Stomach (tissue), 9 donors: Measurements from ENCODE around the gene MED10. TPM values are rescaled to one million over a fixed set of nuclear protein-coding genes. Genes with fewer than 3 reads are reported as not detected.

ENCODE experiments used
- DNase-seq, 2 donors: peaks; one replicate each; pipeline versions ENCODE4 v3.0.0 to v3.0.0-alpha.2; 2013 to 2019
- H3K27ac ChIP-seq, 5 donors: fragments of 200-600 bp in 4 of 5; sonication (generic) in 4 of 5; one replicate each; pipeline ENCODE4 v1.5.1; 2013 to 2019; ENCODE audit warnings: mild to moderate bottlenecking in 1 of 5, moderate library complexity in 1 of 5
- H3K27me3 ChIP-seq, 3 donors: fragments of 200-600 bp; sonication (generic); one replicate each; pipeline ENCODE4 v1.5.1; 2017 to 2019; ENCODE audit warnings: mixed run types in 1 of 3
- H3K36me3 ChIP-seq, 4 donors: fragments of 200-600 bp; sonication (generic); 1 replicate in 3 of 4; 2 replicates in 1 of 4; pipeline ENCODE4 v1.5.1; 2016 to 2019
- H3K4me1 ChIP-seq, 4 donors: fragments of 200-600 bp; sonication (generic); one replicate each; pipeline ENCODE4 v1.5.1; 2016 to 2019
- H3K4me3 ChIP-seq, 4 donors: fragments of 200-600 bp; sonication (generic) in 3 of 4; one replicate each; pipeline ENCODE4 v1.5.1; 2016 to 2019; ENCODE audit warnings: mild to moderate bottlenecking in 1 of 4
- H3K9me3 ChIP-seq, 4 donors: fragments of 200-600 bp; sonication (generic); one replicate each; pipeline ENCODE4 v1.5.1; 2016 to 2019
- CTCF ChIP-seq, 7 experiments: fragments of 450-650 bp in 4 of 7; fragments of 200-600 bp in 3 of 7; sonication (generic) in 3 of 7; IDR thresholded peaks; one replicate each; pipeline ENCODE4 v1.5.1; 2016 to 2019; ENCODE audit warnings: antibody characterized with exemption in 7 of 7, control low read depth in 2 of 7, mild to moderate bottlenecking in 1 of 7
- EP300 ChIP-seq: sonication (generic); formaldehyde crosslinking; IDR thresholded peaks from one replicate; pipeline ENCODE4 v1.6.1; 2017; ENCODE audit warnings: antibody characterized with exemption
- POLR2A ChIP-seq, 4 donors: fragments of 450-650 bp; IDR thresholded peaks; one replicate each; pipeline ENCODE4 v1.6.1; 2016; ENCODE audit warnings: antibody characterized with exemption in 4 of 4, control low read depth in 2 of 4, mild to moderate bottlenecking in 1 of 4, moderate library complexity in 1 of 4
- POLR2AphosphoS5 ChIP-seq, 3 donors: sonication (generic); formaldehyde crosslinking; IDR thresholded peaks; one replicate each; pipeline ENCODE4 v1.6.1; 2016; ENCODE audit warnings: antibody characterized with exemption in 3 of 3
- WGBS, 5 donors: extraction: QIAGEN DNeasy Blood & Tissue Kit in 3 of 5; methylation state at CpG; one replicate each; pipeline versions ENCODE4 v1.1.5 to v1.1.7; 2013 to 2018; 5-methylcytosine and 5-hydroxymethylcytosine counted together
- intact Hi-C: fragments of 100-400 bp; cut with DNase I; formaldehyde crosslinking; loops from one replicate; pipeline ENCODE4 v1.15.1; 2023; ENCODE audit warnings: low total_unique reads
- polyA plus RNA-seq, 3 donors: library from polyadenylated mRNA; stranded (reverse); fragments of 200-250 nt; gene quantifications; one replicate each; pipeline ENCODE4 v1.2.3, GENCODE V29; 2013
- total RNA-seq, 5 donors: library from RNA; depleted of rRNA; stranded (reverse); fragments of >200 nt; gene quantifications; one replicate each; pipeline versions ENCODE4 v1.1.0 to v1.2.3, GENCODE V29; 2014 to 2016
- donor health status: healthy with polysubstance abuse.
- donor health status: Bipolar disorder and iron deficiency.
- donor health status: healthy.

MED10 gene
- total and polyA plus RNA-seq, 8 donors, result 17.5 to 104 (median 34.3) TPM

GRCh38 chr5:6373081-6373846, 5.1 kb downstream of the MED10 start:
- Histone ChIP-seq H3K27ac (no peak overlapping the region), H3K4me3 (no peak overlapping the region), H3K27me3 (no peaks in the 10 kb centered on the region), H3K9me3 (no peaks in the 10 kb centered on the region), H3K4me1 (peaks cover 7 to 26% (median 23%) of the 10 kb centered on the region in 4 donors), H3K36me3 (peaks cover 65 to 89% (median 86%) of the 10 kb centered on the region in 4 donors)
- DNase-seq, result no peak
- intact Hi-C loops, result no loop called here
- 90 to 94% (median 92%) methylated on average over 17 of the region's 17 CpGs for WGBS, 5 donors
- no peak for TF ChIP-seq CTCF (IDR thresholded peaks at IDR 0.05)
- TF ChIP-seq POLR2AphosphoS5 (IDR thresholded peaks at IDR 0.05), result no peak

- H3K4me1 ChIP-seq, result peaks cover 6 to 23% (median 18%) of the 10 kb centered on the region in 4 donors
- H3K4me3 ChIP-seq, result no peak overlapping the region
- H3K27ac ChIP-seq, result no peak overlapping the region
- TF ChIP-seq EP300 (no peak), POLR2AphosphoS5 (IDR thresholded peaks at IDR 0.05) (no peak), POLR2A (IDR thresholded peaks at IDR 0.05) (no peak), CTCF (IDR thresholded peaks at IDR 0.05) (no peak)
- 79 to 86% (median 83%) methylated on average over 22 to 23 of the region's 23 CpGs for WGBS, 5 donors
- peak in 1 of 2 donors; percentile 13 for DNase-seq
- no peaks in the 10 kb centered on the region for H3K9me3 ChIP-seq
- H3K36me3 ChIP-seq, result peaks cover 65 to 97% (median 92%) of the 10 kb centered on the region in 4 donors
- intact Hi-C loops, result no loop called here
- no peaks in the 10 kb centered on the region for H3K27me3 ChIP-seq
Measured at GRCh38 chr5:6372251-6373080, 5.9 kb downstream of the MED10 start.

GRCh38 chr5:6371079-6371810, 7.1 kb downstream of the MED10 start:
- no peak for DNase-seq
- intact Hi-C loops, result no loop called here
- peaks cover 63 to 100% (median 95%) of the 10 kb centered on the region in 4 donors for H3K36me3 ChIP-seq
- 93 to 98% (median 95%) methylated on average over 11 to 19 of the region's 19 CpGs for WGBS, 5 donors
- H3K27ac ChIP-seq, result no peak overlapping the region
- TF ChIP-seq EP300 (no peak), POLR2AphosphoS5 (IDR thresholded peaks at IDR 0.05) (no peak), CTCF (IDR thresholded peaks at IDR 0.05) (no peak), POLR2A (IDR thresholded peaks at IDR 0.05) (no peak)
- H3K9me3 ChIP-seq, result no peaks in the 10 kb centered on the region
- H3K4me3 ChIP-seq, result no peak overlapping the region
- H3K27me3 ChIP-seq, result no peaks in the 10 kb centered on the region
- peaks cover 0 to 11% (median 6%) of the 10 kb centered on the region in 4 donors for H3K4me1 ChIP-seq

- H3K27me3 ChIP-seq, result no peaks in the 10 kb centered on the region
- no peaks in the 10 kb centered on the region for H3K9me3 ChIP-seq
- H3K4me1 ChIP-seq, result peaks cover 0 to 4% (median under 1%) of the 10 kb centered on the region in 4 donors
- H3K4me3 ChIP-seq, result no peak overlapping the region
- H3K27ac ChIP-seq, result no peak overlapping the region
- WGBS, 5 donors, result 84 to 94% (median 90%) methylated on average over 10 to 13 of the region's 13 CpGs
- H3K36me3 ChIP-seq, result peaks cover 57 to 100% (median 95%) of the 10 kb centered on the region in 4 donors
- intact Hi-C loops, result no loop called here
- TF ChIP-seq POLR2A (IDR thresholded peaks at IDR 0.05) (no peak), EP300 (no peak), POLR2AphosphoS5 (IDR thresholded peaks at IDR 0.05) (no peak), CTCF (IDR thresholded peaks at IDR 0.05) (no peak)
- DNase-seq, result no peak
Measured at GRCh38 chr5:6370580-6370979, 7.8 kb downstream of the MED10 start.
